NCI-H748 (cell line): ENCODE measurements around the gene IDE.
A peak's percentile ranks its signal among the peaks of the same experiment; 100 is the strongest.

ENCODE experiments used
- DNase-seq: peaks from one replicate; lab custom pipeline; 2025; ENCODE audit not compliant: unreplicated experiment; lab: John Stamatoyannopoulos, UW

The IDE gene

GRCh38 chr10:92567952-92568600 lies 5.8 kb downstream of the IDE start:
- no peak for DNase-seq

DNA sequence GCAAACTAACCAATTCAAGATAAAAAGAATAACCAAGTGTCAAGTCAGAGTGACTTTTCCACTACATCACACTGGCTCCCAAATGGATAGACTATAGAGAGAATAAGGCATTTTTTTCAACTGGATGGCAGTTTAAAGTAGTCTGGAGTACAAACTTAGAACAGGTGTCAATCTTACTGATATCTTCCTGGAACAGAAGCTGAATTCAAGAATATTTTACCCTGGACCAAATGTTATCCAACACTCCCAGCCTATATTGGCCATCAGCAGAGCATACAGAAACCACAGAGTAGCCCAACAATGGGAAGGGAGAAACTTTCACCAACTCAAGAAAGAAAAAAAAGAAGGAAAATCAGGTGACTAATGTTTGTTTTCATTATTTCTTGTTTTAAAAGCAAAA lies 11.5 kb downstream of the IDE start:
- DNase-seq = no peak

GRCh38 chr10:92559046-92559445 lies 14.8 kb downstream of the IDE start:
- no peak for DNase-seq

DNA sequence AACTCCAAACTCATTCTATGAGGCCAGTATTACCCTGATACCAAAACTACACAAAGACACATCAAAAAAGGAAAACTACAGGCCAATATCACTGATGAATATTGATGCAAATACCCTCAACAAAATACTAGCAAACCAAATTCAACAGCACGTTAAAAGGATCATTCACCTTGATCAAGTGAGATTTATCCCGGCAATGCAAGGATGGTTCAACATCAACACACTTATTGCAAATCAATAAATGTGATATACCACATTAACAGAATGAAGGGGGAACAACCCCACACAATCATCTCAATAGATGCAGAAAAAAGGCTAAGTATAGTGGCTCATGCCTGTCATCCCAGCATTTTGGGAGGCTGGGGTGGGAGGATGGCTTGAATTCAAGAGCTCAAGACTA lies 19.9 kb downstream of the IDE start:
- no peak for DNase-seq

- no peak for DNase-seq
Measured at GRCh38 chr10:92552310-92552709, 21.6 kb downstream of the IDE start.

DNA sequence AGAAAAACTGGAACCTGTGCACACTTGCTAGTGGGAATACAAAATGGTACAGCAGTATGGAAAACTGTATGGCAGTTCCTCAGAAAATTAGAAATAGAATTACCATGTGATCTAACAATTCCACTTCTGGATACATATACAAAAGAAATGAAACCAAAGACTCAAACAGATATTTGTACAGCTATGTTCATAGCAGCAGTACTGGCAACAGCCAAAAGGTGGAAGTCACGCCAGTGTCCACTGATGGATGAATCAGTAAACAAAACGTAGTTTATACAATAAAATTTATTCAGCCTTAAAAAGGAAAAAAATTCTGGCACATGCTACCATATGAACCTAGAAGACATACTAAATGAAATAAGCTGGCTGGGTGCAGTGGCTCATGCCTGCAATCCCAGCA lies 23.0 kb downstream of the IDE start:
- no peak for DNase-seq

DNA sequence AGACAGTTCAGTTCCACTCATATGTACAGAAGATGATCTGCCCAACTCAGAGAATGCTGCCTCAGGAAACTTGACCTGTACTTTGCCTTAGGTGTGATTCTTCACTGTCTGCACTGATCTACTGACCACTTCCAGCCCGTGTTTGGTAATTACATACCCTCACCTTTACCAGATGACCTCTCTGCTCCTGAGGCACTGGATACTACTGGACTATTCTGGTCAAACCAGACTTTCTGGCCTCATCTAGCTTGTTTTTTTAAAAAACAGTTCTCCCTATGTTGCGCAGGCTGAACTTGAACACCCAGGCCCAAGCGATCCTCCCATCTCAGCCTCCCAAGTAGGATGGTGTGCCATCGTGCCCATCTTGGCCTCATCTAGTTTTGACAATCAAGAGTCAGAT lies 26.2 kb downstream of the IDE start:
- DNase-seq = no peak

- DNase-seq = no peak
Measured at GRCh38 chr10:92545556-92545955, 28.3 kb downstream of the IDE start.

DNA sequence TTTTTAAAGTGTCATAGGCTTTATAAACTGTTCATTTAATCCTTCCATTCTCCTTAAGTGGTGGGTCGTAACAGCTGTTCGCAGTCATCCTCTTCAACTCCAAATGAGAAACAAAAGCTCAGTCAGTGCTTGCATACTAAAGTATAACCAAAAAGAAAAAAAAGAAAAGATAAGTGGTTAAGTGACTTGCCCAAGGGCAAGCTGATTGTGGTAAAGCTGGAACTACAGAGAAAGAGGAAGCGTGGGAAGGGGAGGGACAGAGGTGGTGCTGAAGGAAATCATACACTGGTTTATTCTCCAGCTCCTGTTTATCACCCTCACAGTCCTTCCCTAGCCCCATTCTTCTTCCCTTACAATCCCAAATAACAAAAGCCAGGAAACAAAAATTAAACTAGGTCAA lies 29.6 kb downstream of the IDE start:
- no peak for DNase-seq

DNA sequence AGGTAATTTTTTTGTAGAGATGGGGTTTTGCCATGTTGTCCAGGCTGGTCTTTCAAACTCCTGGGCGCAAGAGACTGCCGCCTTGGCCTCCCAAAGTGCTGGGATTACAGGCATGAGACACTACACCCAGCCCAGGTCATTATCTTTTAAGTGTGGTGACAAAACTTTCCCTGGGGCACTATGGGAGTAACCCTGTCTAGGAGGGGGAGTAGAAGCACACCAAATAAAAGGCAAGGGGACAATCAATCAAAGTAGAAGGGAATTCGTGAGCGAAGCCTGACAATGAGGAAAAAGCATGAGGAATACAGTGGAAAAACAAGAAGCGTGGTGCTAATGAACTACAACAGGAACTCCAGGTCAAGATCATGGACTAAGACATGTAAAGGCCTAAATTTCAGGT lies 31.4 kb downstream of the IDE start:
- DNase-seq = no peak

- no peak for DNase-seq
Measured at GRCh38 chr10:92541583-92541982, 32.3 kb downstream of the IDE start.

GRCh38 chr10:92538231-92538958 lies 35.5 kb downstream of the IDE start:
- no peak for DNase-seq

GRCh38 chr10:92530891-92531535 lies 42.9 kb downstream of the IDE start:
- DNase-seq = no peak

DNA sequence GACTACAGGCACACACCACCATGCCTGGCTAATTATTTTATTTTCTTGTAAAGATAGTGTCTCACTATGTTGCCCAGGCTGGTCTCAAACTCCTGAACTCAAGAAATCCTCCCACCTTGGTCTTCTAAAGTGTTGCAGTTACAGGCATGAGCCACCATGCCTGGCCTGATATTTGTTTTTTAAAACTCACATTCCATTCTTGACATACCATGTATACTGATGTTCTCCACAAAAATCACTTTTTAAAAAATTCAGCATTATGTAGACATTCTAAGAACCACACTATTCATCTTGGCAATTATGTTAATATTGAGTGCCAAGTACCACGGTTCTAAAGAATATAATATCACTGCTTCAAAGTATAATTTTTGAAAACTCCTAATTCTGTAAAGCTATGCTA lies 43.5 kb downstream of the IDE start:
- no peak for DNase-seq

- DNase-seq = no peak
Measured at GRCh38 chr10:92527716-92528115, 46.2 kb downstream of the IDE start.

GRCh38 chr10:92523639-92524038 lies 50.3 kb downstream of the IDE start:
- no peak for DNase-seq

DNA sequence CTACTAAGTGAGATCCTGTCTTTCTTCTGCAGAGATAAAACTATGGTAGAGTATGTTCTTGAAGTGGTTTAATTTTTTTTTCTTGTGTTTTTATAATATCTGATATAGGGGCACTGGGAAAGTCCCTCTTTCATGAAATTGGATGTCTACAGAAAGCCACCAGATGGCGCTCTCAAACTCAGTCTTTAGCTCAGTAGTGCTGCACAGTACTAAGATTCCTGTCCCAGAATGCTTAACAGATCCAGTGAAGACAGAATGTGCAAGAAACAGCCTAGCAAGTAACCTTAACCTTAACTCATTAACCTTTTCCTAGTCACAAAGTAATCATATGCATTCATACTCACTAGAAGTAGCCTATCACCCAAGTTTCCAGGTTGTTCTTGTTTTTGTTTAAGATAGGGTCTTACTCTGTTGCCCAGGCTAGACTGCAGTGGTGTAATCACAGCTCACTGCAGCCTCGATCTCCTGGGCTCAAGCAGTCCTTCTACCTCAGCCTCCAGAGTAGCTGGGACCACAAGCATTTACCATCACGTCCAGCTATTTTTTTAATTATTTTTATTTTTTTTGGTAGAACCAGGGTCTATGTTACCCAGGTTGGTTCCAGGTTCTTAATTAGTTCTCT lies 56.7 kb downstream of the IDE start:
- peak; percentile 64 for DNase-seq

DNA sequence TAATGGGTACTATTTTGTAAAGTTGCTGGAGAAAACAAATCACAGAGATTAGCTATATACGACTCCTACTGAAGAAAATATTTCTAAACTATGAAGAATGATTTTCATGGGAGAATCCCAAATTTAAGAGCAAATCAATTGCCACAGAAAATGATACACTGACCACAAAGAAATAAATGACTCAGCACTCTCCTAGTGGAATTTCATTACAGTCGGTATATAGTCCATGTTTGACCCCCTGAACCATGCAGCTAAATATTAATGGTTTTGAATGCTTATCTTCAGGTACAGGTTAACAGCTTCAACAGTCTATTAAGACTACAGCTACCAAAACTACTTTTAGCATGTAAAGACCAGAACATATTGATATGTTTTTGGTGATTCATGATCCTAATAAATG lies 65.0 kb downstream of the IDE start:
- DNase-seq = no peak

- DNase-seq = no peak
Measured at GRCh38 chr10:92506336-92506735, 67.6 kb downstream of the IDE start.

DNA sequence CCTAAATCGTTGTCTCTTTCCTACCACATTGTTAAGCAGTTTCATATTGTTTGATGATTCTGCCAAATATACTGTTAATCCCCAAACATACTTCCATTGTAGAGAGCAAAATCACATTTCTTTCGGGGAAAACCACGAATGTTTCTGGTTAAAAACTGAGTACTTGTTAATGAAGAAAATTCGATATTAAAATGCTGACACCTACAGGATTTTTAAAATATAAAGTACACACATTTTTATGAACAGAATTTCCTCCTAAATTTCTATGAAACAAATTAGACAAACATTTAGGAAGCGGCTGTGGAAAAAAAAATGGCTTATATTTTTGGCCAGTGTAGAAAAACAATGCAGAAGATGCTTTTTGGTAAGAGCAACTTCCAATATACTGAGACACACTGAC lies 68.8 kb downstream of the IDE start:
- DNase-seq = no peak

DNA sequence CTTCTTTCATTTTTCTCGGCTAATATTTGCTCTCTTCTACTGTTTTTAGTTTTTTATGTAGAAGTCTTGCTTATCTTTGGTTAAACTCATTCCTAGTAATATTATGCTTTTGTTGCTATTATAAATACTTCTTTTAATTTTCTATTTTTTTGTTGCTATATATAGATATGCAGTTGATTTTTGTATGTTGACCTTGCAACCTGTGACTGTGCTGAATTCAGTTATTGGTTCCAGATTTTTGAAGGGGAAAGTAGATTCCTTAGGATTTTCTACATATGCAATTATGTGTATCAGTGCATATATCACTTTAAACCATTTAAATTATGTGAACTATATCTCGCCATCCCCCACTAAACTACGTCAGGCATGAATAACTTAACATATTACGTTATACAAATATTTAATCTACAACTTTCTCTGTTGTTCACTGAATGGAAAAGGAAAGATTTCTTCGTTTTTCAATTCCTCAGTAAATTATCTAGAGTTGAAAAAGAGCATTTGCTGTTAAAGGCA lies 71.5 kb downstream of the IDE start:
- DNase-seq = no peak

DNA sequence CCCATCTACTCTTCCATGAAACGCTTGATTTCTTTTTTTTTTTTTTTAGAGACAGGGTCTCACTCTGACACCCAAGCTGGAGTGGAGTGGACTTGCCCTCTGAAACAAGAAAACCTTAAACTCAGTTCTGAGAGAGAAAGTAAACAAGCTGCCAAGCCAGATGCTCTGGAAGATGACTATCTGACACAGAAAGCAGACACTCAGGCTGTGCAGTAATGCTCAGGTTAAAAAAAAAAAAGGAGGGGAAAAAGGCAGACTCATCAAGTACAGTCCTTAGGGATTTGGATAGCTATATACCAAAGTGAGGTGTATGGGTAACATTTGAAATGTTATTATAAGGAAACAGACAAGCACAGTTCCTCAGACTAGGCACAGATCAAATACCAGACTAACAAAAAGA lies 80.5 kb downstream of the IDE start:
- DNase-seq = no peak
